ENCODE measurements around the gene USP2.

GRCh38 chr11:119380160-119380826, 1.2 kb downstream of the USP2 start:
- TF ChIP-seq CTCF (IDR thresholded peaks at IDR 0.05; ENCODE audit: low read depth, low read length) (no peak), POLR2A (IDR thresholded peaks at IDR 0.05; ENCODE audit: extremely low read depth, insufficient read length) (no peak), MAX (IDR thresholded peaks at IDR 0.05; ENCODE audit: low read depth, low read length) (no peak), MYC (IDR thresholded peaks at IDR 0.05; ENCODE audit: low read depth, low read length) (no peak)

All from NB4 (cell line).